Nephron (organoid): ENCODE data around the gene SSR1.
"Not testable (repeated sequence)": the region's sequence is repeated elsewhere in the genome, so short reads cannot be mapped to it uniquely, and the experiment has no call there.

ENCODE experiments used
- H3K27ac Mint-ChIP-seq, 3 experiments: 2 replicates each; pipeline ENCODE4 v1.8.0; 2020; ENCODE audit warnings: mixed read lengths in 3 of 3, mild to moderate bottlenecking in 2 of 3, moderate library complexity in 1 of 3
- H3K27me3 Mint-ChIP-seq: 2 replicates; pipeline ENCODE4 v1.8.0; 2021; ENCODE audit warnings: low read depth, mild to moderate bottlenecking, moderate library complexity, mixed read lengths
- H3K36me3 Mint-ChIP-seq: 2 replicates; pipeline ENCODE4 v1.8.0; 2020; ENCODE audit warnings: low read depth, mixed read lengths
- H3K4me1 Mint-ChIP-seq: 2 replicates; pipeline ENCODE4 v1.8.0; 2020; ENCODE audit warnings: mixed read lengths
- H3K4me3 Mint-ChIP-seq, 3 experiments: 2 replicates each; pipeline ENCODE4 v1.8.0; 2020; ENCODE audit warnings: mild to moderate bottlenecking in 3 of 3, mixed read lengths in 3 of 3, moderate library complexity in 2 of 3
- H3K9me3 Mint-ChIP-seq: 2 replicates; pipeline ENCODE4 v1.8.0; 2020; ENCODE audit warnings: mixed read lengths
- TF ChIP-seq, protein P1 (sequence below), 3 experiments: fragments of 200-600 bp; sonication (generic); IDR thresholded peaks; one replicate each; pipeline ENCODE4 v1.5.0; 2021; ENCODE audit warnings: antibody characterized with exemption in 3 of 3; ENCODE audit not compliant: unreplicated experiment in 3 of 3

SSR1 gene

DNA sequence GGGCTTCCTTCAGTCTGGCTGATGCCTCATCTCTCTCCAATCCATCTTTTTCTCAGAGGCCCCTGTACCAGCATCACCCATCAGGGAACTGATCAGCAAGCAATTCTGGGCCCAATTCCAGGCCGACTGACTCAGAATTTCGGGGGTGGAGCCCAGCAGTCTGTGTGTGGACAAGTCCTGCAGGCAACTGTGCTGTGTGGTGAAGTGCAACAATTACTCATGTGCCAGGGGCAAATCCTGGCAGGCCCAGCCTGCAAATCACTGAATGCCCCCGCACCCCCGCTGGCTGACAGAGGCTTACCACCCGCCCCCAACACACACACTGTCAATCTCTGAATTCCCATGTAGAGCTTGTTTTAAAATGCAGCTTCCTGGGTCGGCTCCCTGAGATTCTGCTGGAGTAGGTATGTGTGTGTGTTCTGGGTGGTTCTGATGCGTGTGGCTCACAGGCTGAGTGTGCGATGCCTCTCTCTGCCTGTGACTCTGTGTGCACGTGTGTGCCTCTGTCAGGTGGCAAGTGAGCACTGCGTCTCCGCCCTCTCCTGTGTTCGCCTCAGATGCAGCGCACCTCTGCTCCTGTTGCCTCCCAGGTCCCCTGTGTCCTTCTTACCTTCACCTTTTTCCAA, 45.4 kb downstream of the SSR1 start:
- Mint-ChIP-seq H3K27me3 (no peaks in the 10 kb centered on the region), H3K4me1 (peaks cover 18% of the 10 kb centered on the region), H3K4me3 (no peak overlapping the region), H3K36me3 (no peaks in the 10 kb centered on the region), H3K9me3 (no peaks in the 10 kb centered on the region), H3K27ac (no peak overlapping the region)
- TF ChIP-seq, protein P1, sequence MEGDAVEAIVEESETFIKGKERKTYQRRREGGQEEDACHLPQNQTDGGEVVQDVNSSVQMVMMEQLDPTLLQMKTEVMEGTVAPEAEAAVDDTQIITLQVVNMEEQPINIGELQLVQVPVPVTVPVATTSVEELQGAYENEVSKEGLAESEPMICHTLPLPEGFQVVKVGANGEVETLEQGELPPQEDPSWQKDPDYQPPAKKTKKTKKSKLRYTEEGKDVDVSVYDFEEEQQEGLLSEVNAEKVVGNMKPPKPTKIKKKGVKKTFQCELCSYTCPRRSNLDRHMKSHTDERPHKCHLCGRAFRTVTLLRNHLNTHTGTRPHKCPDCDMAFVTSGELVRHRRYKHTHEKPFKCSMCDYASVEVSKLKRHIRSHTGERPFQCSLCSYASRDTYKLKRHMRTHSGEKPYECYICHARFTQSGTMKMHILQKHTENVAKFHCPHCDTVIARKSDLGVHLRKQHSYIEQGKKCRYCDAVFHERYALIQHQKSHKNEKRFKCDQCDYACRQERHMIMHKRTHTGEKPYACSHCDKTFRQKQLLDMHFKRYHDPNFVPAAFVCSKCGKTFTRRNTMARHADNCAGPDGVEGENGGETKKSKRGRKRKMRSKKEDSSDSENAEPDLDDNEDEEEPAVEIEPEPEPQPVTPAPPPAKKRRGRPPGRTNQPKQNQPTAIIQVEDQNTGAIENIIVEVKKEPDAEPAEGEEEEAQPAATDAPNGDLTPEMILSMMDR (IDR thresholded peaks at IDR 0.05; ENCODE audit: unreplicated experiment in 3 of 3): no peak

DNA sequence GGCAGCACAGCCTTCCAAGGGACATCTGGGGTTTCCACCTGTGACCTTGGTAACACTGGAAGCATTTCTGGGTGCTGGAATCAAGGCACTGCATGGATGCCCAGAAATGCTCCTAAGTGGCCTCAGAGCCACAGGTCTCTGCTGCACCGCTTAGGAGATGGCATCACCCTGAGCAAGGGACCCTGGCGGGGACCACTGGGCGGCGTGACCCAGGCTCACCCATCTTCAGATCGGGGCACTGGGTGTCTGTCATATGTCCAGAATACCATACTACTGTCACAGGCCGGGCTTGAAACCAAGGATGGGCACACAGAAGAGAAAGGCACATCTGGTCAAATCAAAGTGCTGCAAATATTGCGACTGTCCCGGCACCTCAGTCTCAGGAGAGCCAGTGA, 45.9 kb downstream of the SSR1 start:
- H3K4me1 Mint-ChIP-seq: peaks cover 22% of the 10 kb centered on the region
- TF ChIP-seq, protein P1 (IDR thresholded peaks at IDR 0.05; ENCODE audit: unreplicated experiment in 3 of 3): no peak
- H3K4me3 Mint-ChIP-seq: no peak overlapping the region
- no peaks in the 10 kb centered on the region for H3K9me3 Mint-ChIP-seq
- H3K27ac Mint-ChIP-seq: no peak overlapping the region
- no peaks in the 10 kb centered on the region for H3K36me3 Mint-ChIP-seq
- no peaks in the 10 kb centered on the region for H3K27me3 Mint-ChIP-seq

DNA sequence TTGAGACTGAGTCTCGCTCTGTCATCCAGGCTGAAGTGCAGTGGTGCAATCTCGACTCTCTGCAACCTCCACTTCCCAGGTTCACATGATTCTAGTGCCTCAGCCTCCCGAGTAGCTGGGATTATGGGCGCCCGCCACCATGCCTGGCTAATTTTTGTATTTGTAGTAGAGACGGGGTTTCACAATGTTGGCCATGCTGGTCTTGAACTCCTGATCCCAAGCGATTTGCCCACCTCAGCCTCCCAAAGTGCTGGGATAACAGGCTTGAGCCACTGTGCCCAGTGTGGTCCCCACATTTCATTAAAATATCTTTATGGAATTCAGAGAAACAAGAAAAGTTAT, 47.6 kb downstream of the SSR1 start:
- Mint-ChIP-seq H3K4me1 (peaks cover 35% of the 10 kb centered on the region), H3K27ac (peak overlapping the region in 1 of 3 experiments; percentile 1)
- not testable (repeated sequence) for H3K27me3 Mint-ChIP-seq, H3K4me3 Mint-ChIP-seq, H3K36me3 Mint-ChIP-seq, H3K9me3 Mint-ChIP-seq

DNA sequence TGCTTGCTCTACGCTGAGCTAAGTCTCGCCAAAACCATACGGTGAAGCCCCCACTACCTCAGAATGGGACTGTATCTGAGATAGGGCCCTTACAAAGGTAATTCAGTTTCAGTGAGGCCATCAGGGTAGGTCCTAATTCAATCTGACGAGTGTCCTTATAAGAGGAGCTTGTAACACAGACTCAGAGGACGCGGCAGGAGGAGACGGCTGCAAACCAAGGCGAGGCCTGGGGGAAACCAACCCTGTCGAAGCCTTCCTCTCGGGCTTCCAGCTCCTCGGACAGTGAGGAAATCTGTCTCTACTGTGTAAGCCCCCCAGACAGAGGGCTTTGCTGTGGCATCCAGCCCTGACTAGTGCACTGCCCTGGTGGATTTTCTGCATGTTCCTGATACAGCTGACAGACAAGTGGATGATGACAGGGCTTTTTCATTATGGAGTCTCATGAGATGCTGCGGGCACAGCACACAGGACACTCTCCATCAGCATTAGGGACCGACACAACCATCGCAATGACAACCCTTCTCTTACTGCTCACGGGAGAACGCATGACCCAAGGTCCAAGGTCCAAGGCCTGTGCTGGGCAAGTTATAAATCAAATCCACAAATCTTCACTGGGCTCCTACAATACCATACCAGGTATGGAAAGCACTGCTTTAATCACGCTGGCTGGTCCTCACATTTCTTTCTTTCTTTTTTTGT, 48.2 kb downstream of the SSR1 start:
- Mint-ChIP-seq H3K27me3 (peaks cover 6% of the 10 kb centered on the region), H3K27ac (peak overlapping the region in 1 of 3 experiments; percentile 1), H3K9me3 (no peaks in the 10 kb centered on the region), H3K4me3 (no peak overlapping the region), H3K36me3 (no peaks in the 10 kb centered on the region), H3K4me1 (peaks cover 34% of the 10 kb centered on the region)
- TF ChIP-seq, protein P1 (IDR thresholded peaks at IDR 0.05; ENCODE audit: unreplicated experiment in 3 of 3): no peak

DNA sequence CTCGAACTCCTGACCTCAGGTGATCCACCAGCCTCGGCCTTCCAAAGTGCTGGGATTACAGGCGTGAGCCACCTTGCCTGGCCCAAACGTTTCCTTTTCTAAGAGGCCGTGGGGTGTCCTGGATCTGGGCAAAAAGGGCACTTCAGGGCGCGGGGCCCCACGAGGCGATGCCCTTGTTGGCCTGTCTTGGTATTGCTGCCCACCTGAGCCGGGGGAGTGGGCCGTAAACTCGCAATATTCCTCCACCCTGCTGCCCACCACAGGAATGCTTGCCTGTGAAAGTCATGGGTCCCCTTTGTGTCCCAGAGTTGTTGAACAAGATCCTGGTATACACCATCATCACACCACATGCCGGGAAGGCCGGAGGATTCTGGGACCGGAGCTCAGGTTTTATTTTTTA, 49.0 kb downstream of the SSR1 start:
- no peak overlapping the region for H3K27ac Mint-ChIP-seq
- H3K9me3 Mint-ChIP-seq: no peaks in the 10 kb centered on the region
- H3K36me3 Mint-ChIP-seq: no peaks in the 10 kb centered on the region
- peaks cover 35% of the 10 kb centered on the region for H3K4me1 Mint-ChIP-seq
- TF ChIP-seq, protein P1 (IDR thresholded peaks at IDR 0.05; ENCODE audit: unreplicated experiment in 3 of 3): no peak
- H3K4me3 Mint-ChIP-seq: no peak overlapping the region
- H3K27me3 Mint-ChIP-seq: peaks cover 6% of the 10 kb centered on the region

DNA sequence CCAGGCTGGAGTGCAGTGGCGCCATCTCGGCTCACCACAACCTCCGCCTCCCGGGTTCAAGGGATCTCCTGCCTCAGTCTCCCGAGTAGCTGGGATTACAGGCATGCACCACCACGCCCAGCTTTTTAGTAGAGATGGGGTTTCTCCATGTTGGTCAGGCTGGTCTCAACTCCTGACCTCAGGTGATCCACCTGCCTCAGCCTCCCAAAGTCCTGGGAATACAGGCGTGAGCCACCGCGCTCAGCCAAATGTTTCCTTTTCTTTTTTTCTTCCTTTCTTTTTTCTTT, 49.5 kb downstream of the SSR1 start:
- H3K27me3 Mint-ChIP-seq, H3K27ac Mint-ChIP-seq, H3K9me3 Mint-ChIP-seq, H3K36me3 Mint-ChIP-seq: not testable (repeated sequence)
- Mint-ChIP-seq H3K4me1 (peaks cover 40% of the 10 kb centered on the region), H3K4me3 (peak overlapping the region in 1 of 3 experiments; percentile 17)
